ENCODE data around the gene CREB5.

- TF ChIP-seq CTCF (IDR thresholded peaks at IDR 0.05) (no peak), POLR2A (IDR thresholded peaks at IDR 0.05) (no peak)
Observed at GRCh38 chr7:28711114-28711513, 298.8 kb downstream of the CREB5 start.
